ENCODE results near the gene ZNF367. TPM values are rescaled to one million over a fixed set of nuclear protein-coding genes. Genes with fewer than 3 reads are reported as not detected.

Gene ZNF367
- total RNA-seq, 1 experiment from 2014 or later = 10.1 TPM

- Histone ChIP-seq H3K18ac (ENCODE audit: insufficient read length, low read depth, low read length) (peak overlapping the region; percentile 74), H3K4me1 (ENCODE audit: insufficient read depth, low read length) (no peaks in the 10 kb centered on the region), H3K56ac (ENCODE audit: insufficient read length, low read depth, low read length) (no peak overlapping the region), H2AFZ (ENCODE audit: low read length) (no peak overlapping the region), H3K79me2 (ENCODE audit: insufficient read depth, low read length) (no peaks in the 10 kb centered on the region), H2BK120ac (ENCODE audit: low read depth, low read length, poor library complexity, severe bottlenecking) (no peak overlapping the region), H3K27me3 (ENCODE audit: insufficient read depth, low read length) (peaks cover 5% of the 10 kb centered on the region; the same call in 1 of the 2 replicates), H3T11ph (ENCODE audit: low read length) (no peak overlapping the region), H4K91ac (ENCODE audit: insufficient read length, low read depth, low read length) (no peak overlapping the region), H3K79me1 (ENCODE audit: insufficient read depth, low read depth, low read length, poor library complexity, severe bottlenecking) (no peaks in the 10 kb centered on the region), H2BK15ac (ENCODE audit: low read depth, low read length) (no peak overlapping the region), H3K23me2 (ENCODE audit: insufficient read length, low read depth, low read length, poor library complexity, severe bottlenecking) (peaks cover 6% of the 10 kb centered on the region), H2BK20ac (ENCODE audit: low read depth, low read length, poor library complexity, severe bottlenecking) (no peak overlapping the region), H4K20me1 (ENCODE audit: control insufficient read depth, insufficient read depth, insufficient read length) (no peaks in the 10 kb centered on the region), H3K27ac (ENCODE audit: insufficient read length, low read depth, low read length) (no peak overlapping the region), H2BK5ac (ENCODE audit: insufficient read length, low read length) (no peak overlapping the region), H2AK5ac (ENCODE audit: insufficient read length, low read length) (no peak overlapping the region), H3K4ac (ENCODE audit: low read depth, low read length) (no peak overlapping the region), H2BK12ac (ENCODE audit: insufficient read length, low read depth, low read length) (no peak overlapping the region), H3K14ac (ENCODE audit: insufficient read depth, low read length) (peak overlapping the region; percentile 61), H4K5ac (ENCODE audit: insufficient read length, low read depth, low read length) (no peak overlapping the region), H3K9ac (ENCODE audit: extremely low read depth, insufficient read length, low read length) (peak overlapping the region; percentile 42), H4K8ac (replicated peaks; ENCODE audit: insufficient read length, low read depth, low read length) (no peak overlapping the region), H3K4me2 (ENCODE audit: insufficient read depth, insufficient read length, low read length) (peak overlapping the region; percentile 88), H3K9me3 (ENCODE audit: control insufficient read depth, low read depth, low read length) (no peaks in the 10 kb centered on the region), H3K23ac (ENCODE audit: insufficient read length, low read depth, low read length) (no peak overlapping the region)
- no peak for DNase-seq
- TF ChIP-seq, protein P1, sequence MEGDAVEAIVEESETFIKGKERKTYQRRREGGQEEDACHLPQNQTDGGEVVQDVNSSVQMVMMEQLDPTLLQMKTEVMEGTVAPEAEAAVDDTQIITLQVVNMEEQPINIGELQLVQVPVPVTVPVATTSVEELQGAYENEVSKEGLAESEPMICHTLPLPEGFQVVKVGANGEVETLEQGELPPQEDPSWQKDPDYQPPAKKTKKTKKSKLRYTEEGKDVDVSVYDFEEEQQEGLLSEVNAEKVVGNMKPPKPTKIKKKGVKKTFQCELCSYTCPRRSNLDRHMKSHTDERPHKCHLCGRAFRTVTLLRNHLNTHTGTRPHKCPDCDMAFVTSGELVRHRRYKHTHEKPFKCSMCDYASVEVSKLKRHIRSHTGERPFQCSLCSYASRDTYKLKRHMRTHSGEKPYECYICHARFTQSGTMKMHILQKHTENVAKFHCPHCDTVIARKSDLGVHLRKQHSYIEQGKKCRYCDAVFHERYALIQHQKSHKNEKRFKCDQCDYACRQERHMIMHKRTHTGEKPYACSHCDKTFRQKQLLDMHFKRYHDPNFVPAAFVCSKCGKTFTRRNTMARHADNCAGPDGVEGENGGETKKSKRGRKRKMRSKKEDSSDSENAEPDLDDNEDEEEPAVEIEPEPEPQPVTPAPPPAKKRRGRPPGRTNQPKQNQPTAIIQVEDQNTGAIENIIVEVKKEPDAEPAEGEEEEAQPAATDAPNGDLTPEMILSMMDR (conservative IDR thresholded peaks at IDR 0.05) = no peak
- Mint-ChIP-seq H3K9me3 (no peaks in the 10 kb centered on the region), H3K4me1 (peaks cover 10 to 12% of the 10 kb centered on the region in 2 experiments), H3K4me3 (peak overlapping the region; percentile 80 to 93), H3K27me3 (ENCODE audit: low read depth) (peaks cover 29% of the 10 kb centered on the region), H3K27ac (no peak overlapping the region), H3K36me3 (ENCODE audit: insufficient read depth in 1 of 3, low read depth in 3 of 3) (no peaks in the 10 kb centered on the region)
- no CpG with 5 or more reads among the region's 63 CpGs for WGBS (ENCODE audit: extremely low coverage, insufficient read length, low lambda C conversion rate)
These were observed 32.7 kb upstream of the ZNF367 start for GRCh38 chr9:96450613-96451528.

Measured in H9 (cell line).